GM18951 (cell line): ENCODE data around the gene TREML1.
"Not testable (repeated sequence)": the region's sequence is repeated elsewhere in the genome, so short reads cannot be mapped to it uniquely, and the experiment has no call there.

Experiments used
- POLR2A ChIP-seq: IDR thresholded peaks from 4 replicates; pipeline ENCODE4 v1.6.1; 2011; ENCODE audit warnings: mild to moderate bottlenecking; ENCODE audit not compliant: insufficient read length, insufficient read depth; ENCODE audit errors: extremely low read depth
- in situ Hi-C: fragments of 300-500 bp; cut with MboI; formaldehyde crosslinking; loops from one replicate; pipeline ENCODE4 v1.12.0; 2022; ENCODE audit warnings: low sequenced_read_pairs, mixed read lengths, inconsistent platforms; ENCODE audit not compliant: unreplicated experiment

The TREML1 gene, protein sequence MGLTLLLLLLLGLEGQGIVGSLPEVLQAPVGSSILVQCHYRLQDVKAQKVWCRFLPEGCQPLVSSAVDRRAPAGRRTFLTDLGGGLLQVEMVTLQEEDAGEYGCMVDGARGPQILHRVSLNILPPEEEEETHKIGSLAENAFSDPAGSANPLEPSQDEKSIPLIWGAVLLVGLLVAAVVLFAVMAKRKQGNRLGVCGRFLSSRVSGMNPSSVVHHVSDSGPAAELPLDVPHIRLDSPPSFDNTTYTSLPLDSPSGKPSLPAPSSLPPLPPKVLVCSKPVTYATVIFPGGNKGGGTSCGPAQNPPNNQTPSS

DNA sequence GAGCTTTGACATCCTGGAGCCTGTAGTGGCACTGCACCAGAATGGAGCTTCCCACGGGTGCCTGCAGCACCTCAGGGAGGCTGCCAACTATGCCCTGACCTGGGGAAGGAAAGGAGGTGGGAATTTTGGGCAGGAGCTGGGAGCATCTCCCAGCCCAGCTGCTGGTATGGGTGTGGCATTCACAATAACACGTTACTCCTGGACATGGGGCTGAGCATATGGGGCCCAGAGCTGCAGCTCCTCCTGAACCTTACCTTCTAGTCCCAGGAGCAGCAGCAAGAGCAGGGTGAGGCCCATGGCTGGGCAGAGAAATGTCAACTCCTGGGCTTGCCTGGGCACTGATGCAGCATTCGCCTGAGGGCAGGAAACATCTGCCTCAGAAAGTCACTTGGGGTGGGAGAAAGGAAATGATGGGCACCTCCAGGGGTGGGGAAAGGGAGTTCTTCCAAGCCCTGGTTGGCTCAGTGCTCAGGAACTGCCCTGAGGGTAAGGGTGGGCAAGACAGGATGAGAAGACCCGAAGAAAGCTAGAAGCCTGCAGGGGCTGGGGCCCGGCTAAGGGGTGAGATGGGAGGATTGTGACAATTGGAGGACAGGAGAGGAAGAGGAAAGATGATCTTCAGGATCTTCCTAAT, at the start of gene TREML1:
TSS of gene TREML1 (minus strand) at position 356 of the 634 bp plus-strand sequence. CDS start at position 297, 59 bp downstream.
- in situ Hi-C loops, result no loop called here
- TF ChIP-seq POLR2A, result no peak

- TF ChIP-seq POLR2A, result no peak
- in situ Hi-C loops, result no loop called here
Measured at GRCh38 chr6:41201764-41202173, 47.6 kb upstream of the TREML1 start.

- in situ Hi-C loops, result no loop called here
- TF ChIP-seq POLR2A, result peak; percentile 35
Measured at GRCh38 chr6:41200901-41201763, 47.0 kb upstream of the TREML1 start, which contains the start of gene TREML2. TSS of gene TREML2 (minus strand) at chr6:41201149. CDS start at chr6:41201008, 141 bp downstream.

- in situ Hi-C loops, result no loop called here
- no peak for TF ChIP-seq POLR2A
Measured at GRCh38 chr6:41200296-41200900, 46.3 kb upstream of the TREML1 start.

GRCh38 chr6:41199552-41200246, 45.6 kb upstream of the TREML1 start:
- in situ Hi-C loops, result no loop called here
- no peak for TF ChIP-seq POLR2A

GRCh38 chr6:41197234-41197633, 43.1 kb upstream of the TREML1 start:
- in situ Hi-C loops, result no loop called here
- TF ChIP-seq POLR2A, result no peak

DNA sequence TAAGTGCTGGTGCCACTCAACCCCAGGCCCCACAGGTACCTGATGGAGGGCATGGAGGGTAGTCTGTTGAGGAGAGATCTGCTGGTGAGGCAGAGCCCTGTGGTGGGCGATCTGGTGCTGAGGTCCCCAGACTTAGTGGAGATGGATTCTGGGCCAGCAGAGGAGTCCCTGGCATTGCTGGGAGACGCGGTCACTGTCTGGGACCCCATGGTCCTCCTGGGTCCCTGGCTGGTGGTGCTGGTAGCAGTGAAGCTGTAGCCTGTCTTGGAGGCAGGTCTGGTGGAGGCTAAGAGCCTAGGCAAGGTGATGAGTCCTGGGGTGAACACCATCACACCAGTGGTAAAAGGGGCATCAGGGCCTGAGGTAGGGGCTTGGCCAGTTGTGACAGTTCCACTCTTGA, 40.2 kb upstream of the TREML1 start:
- no peak for TF ChIP-seq POLR2A
- in situ Hi-C loops, result no loop called here

DNA sequence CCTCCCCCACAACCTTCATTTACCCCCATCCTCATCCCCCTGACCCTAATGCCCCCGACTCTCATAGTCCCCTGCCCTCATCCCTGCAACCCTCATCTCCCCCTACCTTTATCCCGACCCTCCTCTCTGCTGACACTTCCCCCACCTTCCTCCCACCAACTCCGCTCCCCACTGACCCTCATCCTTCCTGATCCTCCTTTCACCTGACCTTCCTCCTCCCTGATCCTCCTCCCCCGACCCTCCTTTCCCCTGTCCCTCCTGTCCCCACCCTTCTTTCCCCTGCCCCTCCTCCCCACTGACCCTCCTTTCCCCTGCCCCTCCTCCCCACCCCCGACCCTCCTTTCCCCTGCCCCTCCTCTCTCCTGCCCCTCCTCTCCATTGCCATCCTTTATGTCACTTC, 39.7 kb upstream of the TREML1 start:
- in situ Hi-C loops, result no loop called here
- no peak for TF ChIP-seq POLR2A

GRCh38 chr6:41193171-41193734, 39.1 kb upstream of the TREML1 start:
- in situ Hi-C loops, result no loop called here
- TF ChIP-seq POLR2A, result no peak

DNA sequence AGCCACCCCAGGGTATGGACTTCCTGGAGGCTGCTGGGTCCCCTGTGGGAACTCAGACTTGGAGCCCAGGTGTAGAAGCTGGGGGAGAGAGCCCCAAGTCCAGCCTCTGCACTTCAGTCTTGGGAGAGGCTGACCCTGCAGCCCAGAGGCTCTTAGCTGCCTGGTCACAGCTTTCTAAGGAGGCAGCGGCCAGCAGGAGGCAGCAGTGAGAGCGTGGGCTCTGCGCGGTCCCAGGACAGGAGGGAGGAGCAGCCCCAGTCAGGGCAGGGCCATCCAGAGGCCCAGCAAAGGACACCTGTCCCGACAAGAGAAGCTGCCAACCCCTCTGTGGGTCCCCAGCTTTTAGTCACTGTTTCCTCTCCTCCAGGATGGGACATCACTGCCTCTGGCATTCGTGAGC, 37.4 kb upstream of the TREML1 start:
- in situ Hi-C loops, result no loop called here
- no peak for TF ChIP-seq POLR2A

GRCh38 chr6:41190791-41191190, 36.6 kb upstream of the TREML1 start:
- in situ Hi-C loops, result no loop called here
- TF ChIP-seq POLR2A, result no peak

DNA sequence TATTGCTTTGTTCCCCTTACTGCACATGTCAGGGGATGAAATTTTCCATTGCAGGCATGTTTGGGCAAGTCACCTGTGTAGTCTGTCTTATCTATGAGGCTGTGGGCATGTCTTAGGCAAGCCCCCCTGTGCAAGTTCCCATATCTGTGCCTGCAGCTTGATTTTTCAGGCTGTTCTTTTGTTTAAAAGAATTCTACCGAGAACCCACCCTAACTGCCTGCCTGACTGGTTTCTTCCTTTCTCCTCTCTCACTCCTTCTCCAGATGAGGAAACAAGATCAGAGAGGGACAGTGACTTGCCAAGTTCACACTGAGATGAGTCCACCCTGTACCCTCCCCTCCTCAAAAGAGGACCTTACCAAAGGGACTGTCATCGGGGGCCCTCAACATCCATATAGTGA, 35.8 kb upstream of the TREML1 start:
- in situ Hi-C loops, result no loop called here
- no peak for TF ChIP-seq POLR2A

DNA sequence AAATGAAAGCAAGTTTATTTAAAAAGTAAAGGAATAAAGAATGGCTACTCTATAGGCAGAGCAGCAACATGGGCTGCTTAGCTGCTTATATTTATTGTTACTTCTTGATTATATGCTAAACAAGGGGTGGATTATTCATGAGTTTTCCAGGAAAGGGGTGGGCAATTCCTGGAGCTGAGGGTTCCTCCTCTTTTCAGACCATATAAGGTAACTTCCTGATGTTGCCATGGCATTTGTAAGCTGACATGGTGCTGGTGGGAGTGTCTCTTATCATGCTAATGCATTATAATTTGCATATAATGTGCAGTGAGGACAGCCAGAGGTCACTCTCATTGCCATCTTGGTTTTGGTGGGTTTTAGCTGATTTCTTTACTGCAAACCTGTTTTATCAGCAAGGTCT, 34.9 kb upstream of the TREML1 start:
- in situ Hi-C loops, result not testable (repeated sequence)
